Fibroblast of skin of left biceps (primary cell): ENCODE results near the gene PRDM5.

Experiments
- DNase-seq, 2 experiments: peaks; one replicate each; pipeline ENCODE4 v3.0.0-alpha.2; 2013; ENCODE audit warnings: low read depth in 2 of 2

The PRDM5 gene

DNA sequence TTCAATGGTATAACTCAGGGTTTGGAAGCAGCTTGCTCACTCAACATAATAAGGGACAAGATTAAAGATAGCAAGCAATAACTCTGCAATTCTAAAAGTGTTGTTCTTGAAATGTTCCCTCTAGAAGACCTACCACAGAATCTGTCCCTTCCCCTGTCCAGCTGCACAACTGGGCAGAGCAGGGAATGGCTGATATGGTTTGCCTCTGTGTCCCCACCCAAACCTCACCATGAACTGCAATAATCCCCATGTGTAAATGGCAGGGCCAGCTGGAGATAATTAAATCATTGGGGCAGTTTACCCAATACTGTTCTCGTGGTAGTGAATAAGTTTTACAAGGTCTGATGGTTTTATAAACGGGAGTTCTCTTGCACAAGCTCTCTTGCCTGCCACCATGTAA lies 19.1 kb downstream of the PRDM5 start:
- DNase-seq = no peak

DNA sequence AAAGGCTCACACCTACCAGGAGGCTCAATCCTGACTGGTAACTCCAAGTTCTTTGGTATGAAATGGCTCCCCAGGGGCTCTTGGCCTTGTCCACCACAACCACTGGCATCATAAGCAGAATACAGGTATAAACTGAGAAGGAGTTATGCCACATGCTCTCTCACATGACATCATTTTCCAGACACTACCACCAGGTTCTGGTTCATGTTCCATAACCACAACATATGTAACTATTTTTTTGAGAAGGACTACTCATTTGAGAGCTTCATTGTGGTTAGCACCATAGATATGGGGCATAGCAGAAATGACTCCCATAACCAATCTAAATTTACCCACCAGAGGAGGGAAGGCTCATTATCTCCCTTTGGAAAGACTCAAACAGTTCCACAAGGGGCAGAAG lies 19.6 kb downstream of the PRDM5 start:
- no peak for DNase-seq

DNA sequence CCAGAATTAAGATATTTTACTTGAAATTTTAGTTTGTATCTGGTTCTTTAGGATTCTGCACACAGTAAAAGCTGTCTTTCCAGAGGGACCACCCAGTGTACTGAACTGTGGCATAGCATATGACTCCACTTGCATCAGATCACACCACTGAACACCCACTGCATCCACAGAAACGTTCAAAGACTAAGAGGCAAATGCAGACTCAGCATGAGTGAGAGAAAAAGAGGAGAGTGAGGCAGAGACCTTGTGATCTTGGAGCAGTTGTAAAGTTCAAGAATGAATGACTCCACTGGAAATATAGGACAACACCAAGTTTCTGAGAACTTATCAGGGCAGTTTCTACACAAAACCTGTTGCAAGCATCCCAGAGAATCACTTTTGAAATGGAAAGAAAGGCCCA lies 20.8 kb downstream of the PRDM5 start:
- DNase-seq = no peak

DNA sequence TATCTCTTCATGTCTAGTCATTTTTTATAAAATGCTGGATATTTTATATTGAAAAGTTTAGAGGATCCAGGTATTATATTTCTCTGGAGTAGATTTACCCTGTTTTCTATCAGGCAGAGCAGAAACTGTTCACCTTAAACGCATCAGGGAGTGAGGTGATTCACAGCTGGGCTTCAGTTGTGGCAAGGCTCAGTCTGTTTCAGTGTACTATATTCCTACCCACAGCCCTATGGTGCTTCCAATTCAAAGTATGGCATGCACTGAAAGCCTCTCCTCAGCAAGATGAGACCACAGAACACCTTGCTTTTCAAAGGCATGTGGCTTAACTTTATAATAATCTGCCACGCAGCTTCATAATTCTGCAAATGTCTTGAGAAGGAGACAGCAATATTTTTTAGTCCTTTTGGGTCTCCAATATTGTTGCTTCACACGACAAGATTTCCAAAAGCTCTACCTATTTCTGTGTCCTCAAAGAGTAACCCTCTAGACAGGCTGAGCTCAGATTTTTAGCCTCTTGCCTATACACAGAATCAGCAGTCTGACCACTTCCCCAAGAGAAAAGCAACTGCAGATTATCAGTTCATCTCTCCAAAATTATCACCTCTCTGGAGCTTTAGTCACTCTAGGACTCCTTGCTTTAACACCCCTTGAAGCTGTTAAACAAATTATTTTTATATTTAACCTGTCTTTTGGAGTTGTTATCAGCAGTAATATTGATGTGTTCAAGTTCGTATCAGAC lies 24.4 kb downstream of the PRDM5 start:
- no peak for DNase-seq

DNA sequence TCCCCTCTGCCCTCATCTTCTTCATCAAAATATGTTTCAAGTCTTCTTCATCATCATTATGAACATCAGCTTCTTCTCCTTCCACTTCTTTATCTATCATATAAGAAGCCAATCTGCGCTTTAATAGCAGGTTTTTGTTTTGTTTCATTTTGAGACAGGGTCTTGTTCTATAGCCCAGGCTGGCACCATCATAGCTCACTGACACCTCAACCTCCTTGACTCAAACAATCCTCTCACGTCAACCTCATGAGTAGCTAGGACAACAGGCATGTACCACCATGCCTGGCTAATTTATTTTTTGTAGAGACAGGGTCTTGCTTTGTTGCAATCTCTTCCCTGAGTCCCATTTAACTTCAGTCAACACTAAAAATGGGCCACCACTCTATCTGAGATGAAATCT lies 27.0 kb downstream of the PRDM5 start:
- DNase-seq = no peak

DNA sequence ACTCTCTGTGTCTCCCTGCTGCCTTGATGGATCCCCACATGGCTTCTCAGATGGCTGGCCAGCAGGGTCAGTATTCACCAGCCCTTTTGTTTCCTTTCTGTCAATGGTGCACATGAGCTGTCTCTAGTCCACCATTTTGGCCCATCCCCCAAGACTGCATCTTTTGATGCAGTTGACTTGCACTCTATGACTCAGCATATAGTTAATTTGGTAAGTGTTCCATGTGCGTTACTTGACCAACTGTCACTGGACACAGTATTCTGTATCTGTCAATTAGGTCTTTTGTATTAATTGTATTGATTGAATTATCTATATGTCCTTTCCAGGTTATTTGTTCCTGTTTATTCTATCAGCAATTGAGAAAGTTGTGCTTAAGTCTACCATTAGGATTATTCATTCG lies 29.2 kb downstream of the PRDM5 start:
- no peak for DNase-seq

DNA sequence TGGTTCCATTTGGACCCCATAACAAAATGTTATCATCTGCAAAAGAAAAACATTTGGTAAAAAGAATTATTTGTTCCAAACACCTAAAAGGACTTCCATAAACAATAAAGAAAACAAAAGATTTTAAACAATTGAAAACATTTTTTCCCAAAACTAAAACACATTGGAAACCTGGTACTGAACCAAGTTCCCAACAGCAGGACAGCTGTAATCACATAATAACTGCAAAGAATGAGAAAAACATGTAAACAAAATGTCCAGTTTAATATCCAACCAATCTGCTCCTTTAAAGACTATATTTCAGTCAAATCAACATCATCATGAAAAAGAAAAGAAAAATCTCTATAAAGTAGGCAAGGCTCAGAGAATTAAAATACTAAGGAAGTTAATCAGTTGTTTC lies 36.3 kb downstream of the PRDM5 start:
- DNase-seq = no peak

DNA sequence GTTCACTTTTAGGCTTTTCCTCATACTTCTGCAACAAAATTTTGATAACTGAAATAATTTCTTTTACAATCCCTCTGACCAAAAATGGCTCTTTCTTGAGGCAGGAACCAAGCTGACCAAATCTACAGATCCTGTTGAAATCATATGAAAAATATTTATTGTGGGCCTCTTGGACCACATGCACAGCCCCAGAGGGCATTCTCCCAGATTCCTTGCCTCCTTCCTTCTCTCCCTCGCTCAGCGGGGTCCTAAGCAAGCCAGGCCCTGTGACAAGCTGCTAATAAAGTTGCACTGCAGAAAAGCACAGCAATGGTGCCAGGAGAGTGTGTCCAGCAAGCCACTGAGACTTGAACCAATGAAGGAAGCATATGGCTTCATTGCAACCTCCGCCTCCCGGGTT lies 40.7 kb downstream of the PRDM5 start:
- DNase-seq = no peak

DNA sequence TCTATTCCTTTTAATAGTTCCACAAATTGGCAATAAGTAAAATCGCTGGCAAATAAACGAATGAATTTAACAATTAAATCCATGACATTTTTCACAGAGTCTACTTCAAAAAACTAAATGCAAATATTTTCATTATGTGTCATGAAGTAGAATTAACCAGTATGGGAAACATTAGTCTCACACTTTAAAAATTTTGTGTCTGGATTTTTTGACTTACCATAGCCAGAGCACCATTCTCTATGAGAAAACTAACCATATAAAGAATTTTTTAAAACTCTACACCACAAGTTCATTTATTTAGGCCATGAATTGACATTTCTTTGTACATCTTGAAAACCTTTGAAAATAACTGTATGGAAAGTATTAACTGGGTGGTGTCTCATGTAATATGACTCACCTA lies 41.2 kb downstream of the PRDM5 start:
- DNase-seq = no peak

DNA sequence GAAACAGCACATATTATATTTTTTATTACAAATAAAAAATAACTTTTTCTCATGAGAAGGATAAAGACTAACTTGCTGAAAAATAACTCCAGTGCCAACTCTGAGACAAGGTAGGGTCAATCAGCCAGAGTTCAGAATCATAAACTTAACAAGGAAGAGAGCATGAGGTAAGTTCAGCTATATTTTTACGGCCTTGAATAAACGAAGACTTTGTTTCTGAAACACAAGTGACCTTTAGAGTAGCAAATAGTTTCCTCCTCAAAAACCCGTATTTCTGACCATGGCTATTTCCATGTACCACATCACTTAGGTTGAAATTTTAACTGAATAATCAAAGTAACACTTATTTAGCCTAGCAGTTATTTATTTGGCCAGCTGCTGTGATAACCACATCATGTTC lies 45.5 kb downstream of the PRDM5 start:
- no peak for DNase-seq

DNA sequence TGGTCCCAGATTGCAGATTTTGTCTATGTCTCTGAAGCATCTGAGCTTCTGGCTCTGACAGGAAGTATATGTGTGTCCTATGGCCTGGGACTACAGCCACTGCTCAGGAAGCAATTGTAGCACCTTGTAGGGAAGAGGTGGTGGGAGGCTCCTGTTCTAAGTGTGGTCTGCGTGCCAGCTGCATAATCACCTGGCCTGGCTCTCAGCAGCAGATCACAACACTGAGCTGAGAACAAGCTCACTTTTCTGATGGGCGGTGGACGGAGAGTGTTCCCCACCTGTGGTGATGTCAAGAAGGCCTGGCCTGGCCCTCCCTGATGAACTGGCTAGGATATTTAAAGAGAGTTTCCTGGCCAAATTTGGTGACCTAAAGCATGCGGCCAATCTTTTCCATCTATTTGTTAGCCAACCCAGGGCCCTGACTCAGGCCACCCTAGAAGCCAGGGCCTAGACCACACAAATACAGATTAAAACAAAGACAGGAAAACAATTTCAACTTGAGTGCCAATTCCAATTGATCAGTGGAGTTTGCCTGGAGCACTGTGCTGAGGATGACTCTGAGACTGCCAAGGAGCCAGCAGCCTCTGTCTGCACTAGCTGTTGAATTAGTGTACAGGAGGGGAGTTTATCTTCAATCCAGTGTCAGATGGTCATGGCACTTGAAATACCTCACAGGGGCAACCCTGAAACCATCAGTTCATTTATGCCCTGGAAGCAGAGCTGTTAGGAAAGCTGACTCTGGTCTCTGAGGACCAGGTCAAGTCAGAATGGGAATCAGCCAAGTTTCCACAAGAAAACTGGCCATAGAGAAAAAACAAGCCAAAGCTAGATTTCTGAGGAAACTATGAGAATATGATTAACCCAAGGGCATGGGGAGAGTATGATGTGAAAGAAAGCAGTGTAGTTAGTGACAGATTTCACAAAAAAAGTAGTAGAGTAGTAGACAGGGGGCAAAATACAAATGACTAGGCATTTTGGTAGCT lies 47.4 kb downstream of the PRDM5 start:
- DNase-seq = no peak

DNA sequence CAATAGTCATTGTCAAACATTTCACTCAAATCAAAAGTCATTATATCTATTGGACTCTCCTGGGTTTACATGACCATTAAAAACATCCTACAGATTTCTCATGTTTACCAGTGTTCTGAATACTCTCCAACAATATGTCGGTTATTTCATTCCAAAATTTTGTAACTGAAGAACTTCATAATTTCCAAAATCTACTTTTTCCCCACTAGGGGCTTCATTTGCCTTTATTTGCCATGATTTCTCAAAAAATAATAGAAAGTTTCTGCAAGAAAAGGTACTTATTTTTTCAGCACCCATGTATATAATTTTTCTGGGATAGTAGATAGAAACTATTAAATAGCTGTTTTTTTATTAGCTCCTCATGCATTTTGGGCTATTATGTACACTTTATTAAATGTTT lies 49.0 kb downstream of the PRDM5 start:
- DNase-seq = no peak

DNA sequence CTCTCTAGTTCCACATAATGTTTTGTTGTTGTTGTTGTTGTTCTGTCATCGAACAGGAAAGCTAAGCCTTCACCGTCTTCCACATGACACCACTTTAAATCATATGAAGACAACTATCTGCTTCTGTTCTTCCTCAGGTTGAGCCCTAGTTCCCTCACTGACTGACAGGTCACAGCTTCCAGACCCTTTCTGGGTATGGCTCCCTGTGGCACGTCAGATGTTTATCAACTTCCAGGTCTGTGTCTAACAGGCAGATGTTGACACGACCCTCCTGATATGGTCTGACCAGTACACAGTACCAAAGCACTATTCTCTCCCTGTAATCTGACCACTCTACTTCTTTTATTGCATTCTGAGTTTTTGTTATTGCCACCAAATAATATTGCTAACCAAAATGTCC lies 51.4 kb downstream of the PRDM5 start:
- no peak for DNase-seq

DNA sequence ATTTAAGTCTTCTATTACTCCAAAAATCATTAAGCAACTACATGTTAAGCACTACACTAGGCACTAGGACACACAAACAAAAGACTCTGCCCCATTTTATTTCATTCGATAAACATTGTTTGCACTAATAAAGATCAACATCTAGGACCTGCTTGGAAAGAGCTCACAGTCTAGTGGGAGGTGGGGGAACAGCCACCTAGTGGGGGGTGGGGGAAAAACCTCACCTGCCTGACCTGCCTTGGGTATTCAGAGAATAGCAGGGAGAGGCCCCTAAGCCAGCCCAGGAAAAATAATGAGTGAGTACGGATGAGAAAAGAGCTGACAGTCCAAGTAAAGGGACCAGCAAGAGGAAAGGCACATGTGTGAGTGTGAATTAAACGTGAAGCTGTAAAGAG lies 52.2 kb downstream of the PRDM5 start:
- no peak for DNase-seq

DNA sequence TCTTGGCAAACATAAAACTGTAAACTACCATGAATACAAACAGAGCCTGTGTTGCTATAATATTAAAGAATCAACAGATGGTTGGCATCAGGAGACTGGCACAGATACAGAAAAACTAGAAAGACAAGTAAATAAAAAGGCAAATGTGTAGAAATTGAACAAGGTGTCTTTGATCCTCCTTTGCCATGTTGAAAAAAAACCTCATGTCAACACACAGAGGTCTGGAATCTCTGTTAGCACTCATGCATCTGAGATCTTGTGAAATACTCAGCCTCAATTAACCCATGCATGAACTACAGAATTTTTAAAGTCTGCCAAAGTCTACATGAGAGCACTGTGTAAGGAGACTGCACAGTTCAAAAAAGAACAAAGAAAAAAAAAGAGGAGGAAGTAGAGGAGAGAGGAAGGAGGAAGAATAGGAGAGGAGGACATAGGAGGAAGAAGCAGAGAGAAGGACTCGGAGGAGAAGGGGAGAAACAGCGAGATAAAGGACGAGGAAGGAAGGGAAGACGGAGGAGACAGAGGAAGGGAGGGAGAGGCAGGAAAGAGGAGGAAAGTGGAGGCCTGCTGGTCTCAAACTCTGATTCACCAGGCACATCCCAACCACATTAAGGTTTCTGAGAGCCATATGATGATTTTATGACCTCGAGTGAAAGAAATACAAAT lies 52.8 kb downstream of the PRDM5 start:
- no peak for DNase-seq

DNA sequence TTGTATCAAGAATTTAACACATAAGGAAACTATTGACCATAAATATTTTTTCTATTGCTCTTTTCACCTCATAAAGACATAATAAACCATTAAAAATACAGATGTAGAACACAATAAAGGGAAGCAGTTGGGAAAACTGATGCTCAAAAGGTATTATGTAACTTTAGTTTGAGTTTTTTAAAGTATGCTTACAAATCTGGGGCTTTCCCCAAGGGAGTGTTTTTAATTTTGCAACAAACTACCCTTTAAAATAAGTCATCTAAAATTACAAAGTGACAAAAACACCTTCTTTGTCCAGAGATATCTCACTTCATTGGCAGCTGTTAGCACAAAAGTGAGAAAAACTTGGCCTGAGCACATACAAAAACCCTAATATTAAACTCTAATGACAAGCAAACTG lies 55.0 kb downstream of the PRDM5 start:
- DNase-seq = no peak

DNA sequence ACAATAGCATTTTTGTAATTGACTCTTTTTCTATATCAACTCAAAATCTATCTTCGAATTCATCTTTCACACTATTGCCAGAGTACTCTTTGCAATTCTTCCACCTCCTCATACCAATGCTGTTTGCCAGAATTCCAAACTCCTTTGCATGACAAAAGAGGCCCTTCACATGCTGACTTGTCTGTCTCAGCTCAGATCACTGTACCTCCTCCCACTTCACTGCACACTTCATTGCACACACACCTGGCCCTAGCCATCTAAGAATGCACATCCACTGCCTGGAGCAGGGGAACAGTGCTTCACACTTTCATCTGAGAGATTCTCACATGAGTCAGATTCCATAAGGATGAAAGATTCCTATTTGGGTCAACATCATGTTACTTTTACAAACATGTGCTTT lies 56.5 kb downstream of the PRDM5 start:
- no peak for DNase-seq

DNA sequence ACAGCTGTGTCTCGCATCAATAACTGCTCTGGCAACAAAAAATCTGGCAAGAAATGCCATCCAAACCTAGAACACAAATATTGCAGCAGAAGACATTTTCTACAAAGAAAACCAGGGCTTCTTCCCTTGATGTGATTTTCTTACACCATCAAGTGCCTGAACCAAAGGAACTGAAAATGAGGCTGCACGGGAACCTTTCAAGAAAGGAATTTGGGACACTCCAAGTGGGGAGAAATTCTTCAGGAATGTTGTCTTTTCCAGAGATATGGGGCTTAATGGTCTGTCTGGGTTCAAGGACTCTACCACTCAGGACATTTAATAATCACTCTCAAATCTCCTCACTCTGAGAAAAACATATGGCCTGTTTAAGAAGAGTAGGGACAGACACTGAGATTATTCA lies 57.6 kb downstream of the PRDM5 start:
- DNase-seq = no peak

DNA sequence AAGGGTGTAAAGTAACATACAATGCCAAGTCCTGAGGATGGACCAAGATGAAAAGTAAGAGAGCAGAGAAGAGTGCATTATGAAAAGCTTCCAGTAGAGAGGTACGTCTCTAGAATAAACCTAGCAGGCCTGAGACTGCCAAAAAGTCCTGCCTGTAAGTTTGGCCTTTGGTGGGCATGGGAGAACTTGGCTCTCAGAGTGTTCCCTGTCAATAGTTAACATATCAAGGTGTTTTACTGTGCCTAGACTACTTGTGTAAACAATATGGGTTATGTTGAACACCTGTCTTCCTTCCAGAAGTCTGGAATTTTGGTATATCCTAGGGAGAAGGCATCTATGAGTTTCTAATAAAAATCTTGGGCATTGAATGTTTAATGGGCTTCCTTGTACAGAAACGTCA lies 60.1 kb downstream of the PRDM5 start:
- DNase-seq = no peak

DNA sequence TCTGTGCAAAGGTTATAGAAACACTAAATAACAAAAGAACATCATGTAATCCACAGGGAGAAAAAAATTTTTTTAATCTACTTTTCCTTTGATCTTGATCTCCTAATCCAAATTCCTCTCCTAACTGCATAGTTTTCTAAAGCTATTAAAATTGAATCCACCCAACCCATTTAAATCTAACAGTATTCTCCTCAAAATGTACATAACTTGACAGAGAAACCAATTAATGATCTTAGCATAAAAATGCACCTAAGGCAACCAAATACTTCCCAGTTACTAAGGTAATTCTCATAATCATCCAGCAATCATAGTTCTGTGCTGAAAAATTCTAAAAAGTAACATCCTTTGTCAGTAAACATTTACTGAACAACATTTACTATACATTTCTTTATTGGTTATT lies 60.7 kb downstream of the PRDM5 start:
- no peak for DNase-seq

DNA sequence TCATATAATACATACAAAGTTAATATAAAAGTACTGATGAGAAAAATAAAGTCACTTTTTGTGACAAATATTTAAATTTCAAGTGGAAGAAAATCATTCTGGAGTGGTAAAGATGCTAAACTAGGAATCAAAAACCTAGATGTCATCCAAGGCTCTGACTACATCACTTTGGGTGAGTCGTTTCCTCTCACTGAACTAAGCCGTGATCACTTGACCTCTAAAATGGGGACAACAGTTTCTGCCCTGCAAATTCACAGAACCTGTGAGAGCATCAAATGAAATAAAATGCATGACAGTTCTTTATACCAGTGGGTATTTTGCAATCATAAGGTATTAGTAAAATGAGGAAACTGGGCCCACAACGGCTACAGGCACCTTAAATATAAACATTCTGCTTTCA lies 63.8 kb downstream of the PRDM5 start:
- no peak for DNase-seq

DNA sequence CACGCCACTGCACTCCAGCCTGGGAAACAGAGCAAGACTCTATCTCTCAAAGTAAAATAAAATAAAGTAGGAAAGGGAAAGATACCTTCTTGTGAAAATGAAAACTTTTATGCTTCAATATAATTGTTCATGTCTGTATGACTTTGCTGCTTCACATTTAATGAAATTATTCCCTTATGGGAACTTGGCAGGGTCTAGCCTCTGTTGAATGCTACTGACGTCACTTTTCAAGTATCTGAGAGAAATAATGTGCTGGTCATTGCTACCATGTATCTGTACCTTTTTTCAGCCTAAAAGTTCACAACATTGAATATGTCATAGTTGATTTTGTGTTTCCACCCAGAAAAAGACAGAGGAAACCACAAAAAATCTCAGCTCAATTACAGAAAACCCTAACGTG lies 65.2 kb downstream of the PRDM5 start:
- DNase-seq = no peak

DNA sequence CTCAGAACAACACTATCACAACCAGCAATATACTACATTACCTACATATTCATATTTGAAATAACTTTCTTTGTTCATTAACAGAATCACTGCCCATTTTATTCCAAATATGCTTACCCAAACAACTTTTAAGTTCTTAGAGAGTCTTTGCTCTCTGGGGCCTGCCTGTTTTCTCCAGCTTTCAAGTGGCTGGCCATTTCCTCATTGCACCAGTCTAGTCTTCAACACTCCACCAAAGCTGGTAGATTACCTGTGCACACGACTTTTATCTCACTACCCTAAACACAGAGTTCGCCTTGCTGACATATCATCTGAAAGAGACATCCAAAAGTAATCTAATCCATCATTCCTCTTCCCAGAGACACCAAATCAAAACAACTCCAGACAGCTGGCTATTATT lies 66.2 kb downstream of the PRDM5 start:
- DNase-seq = no peak
